WTC11 (cell line): ENCODE measurements around the gene FOXI1. TPM values are rescaled to one million over a fixed set of nuclear protein-coding genes. Genes with fewer than 3 reads are reported as not detected.

Experiments
- ATAC-seq: fragments of 200-7000 bp; cut with Tn5 transposase; 2 replicates; pipeline ENCODE4 v1.10.0; 2021; ENCODE audit warnings: mild to moderate bottlenecking, moderate library complexity
- CTCF ChIA-PET: fragments of 300-600 bp; sonication (Branson Sonifier 250); formaldehyde crosslinking; loops from one replicate; lab custom pipeline; 2021; ENCODE audit warnings: antibody characterized with exemption; lab: Charles Lee
- POLR2A ChIA-PET: fragments of 350-600 bp; sonication (Branson Sonifier 250); formaldehyde crosslinking; loops from one replicate; lab custom pipeline; 2021; ENCODE audit warnings: antibody characterized with exemption; lab: Charles Lee
- DNase-seq: peaks from one replicate; pipeline ENCODE4 v3.0.0; 2021; ENCODE audit warnings: low spot score
- H3K27ac Mint-ChIP-seq: 2 replicates; pipeline ENCODE4 v1.8.0; 2021; ENCODE audit warnings: mixed read lengths
- H3K27me3 Mint-ChIP-seq: 2 replicates; pipeline ENCODE4 v1.8.0; 2021; ENCODE audit warnings: low read depth, mild to moderate bottlenecking, moderate library complexity, mixed read lengths
- H3K36me3 Mint-ChIP-seq: 2 replicates; pipeline ENCODE4 v1.8.0; 2021; ENCODE audit warnings: mixed read lengths
- H3K4me1 Mint-ChIP-seq: 2 replicates; pipeline ENCODE4 v1.8.0; 2022; ENCODE audit warnings: mixed read lengths
- H3K4me3 Mint-ChIP-seq: 2 replicates; pipeline ENCODE4 v1.8.0; 2021; ENCODE audit warnings: mild to moderate bottlenecking, moderate library complexity, mixed read lengths
- H3K9me3 Mint-ChIP-seq: 2 replicates; pipeline ENCODE4 v1.8.0; 2021; ENCODE audit warnings: mixed read lengths
- E2F1 ChIP-seq: sonication (generic); formaldehyde crosslinking; IDR thresholded peaks from 2 replicates; pipeline ENCODE4 v1.8.0; 2022; ENCODE audit warnings: mild to moderate bottlenecking, missing genetic modification reagents
- EMX1 ChIP-seq: fragments of 250-450 bp; sonication (Bioruptor Pico); IDR thresholded peaks from 2 replicates; pipeline ENCODE4 v1.8.0; 2021; ENCODE audit warnings: mild to moderate bottlenecking
- FOXK1 ChIP-seq: sonication (generic); formaldehyde crosslinking; IDR thresholded peaks from 2 replicates; pipeline ENCODE4 v1.8.0; 2022; ENCODE audit warnings: mild to moderate bottlenecking, moderate library complexity, missing genetic modification reagents
- GABPB1 ChIP-seq: sonication (generic); formaldehyde crosslinking; IDR thresholded peaks from 2 replicates; pipeline ENCODE4 v1.8.1; 2023; ENCODE audit warnings: mild to moderate bottlenecking, missing genetic modification reagents
- GTF2I ChIP-seq: fragments of 250-450 bp; sonication (Bioruptor Pico); conservative IDR thresholded peaks from 2 replicates; pipeline ENCODE4 v1.4.0; 2021; ENCODE audit warnings: mild to moderate bottlenecking
- NFATC4 ChIP-seq: fragments of 250-450 bp; sonication (Bioruptor Pico); IDR thresholded peaks from 2 replicates; pipeline ENCODE4 v1.9.0; 2021; ENCODE audit warnings: mild to moderate bottlenecking
- RORB ChIP-seq: fragments of 250-450 bp; sonication (Bioruptor Pico); IDR thresholded peaks from 2 replicates; pipeline ENCODE4 v1.9.0; 2021; ENCODE audit warnings: mild to moderate bottlenecking
- SMAD4 ChIP-seq: sonication (generic); formaldehyde crosslinking; IDR thresholded peaks from 2 replicates; pipeline ENCODE4 v1.8.0; 2022; ENCODE audit warnings: mild to moderate bottlenecking, missing genetic modification reagents
- TEAD4 ChIP-seq: sonication (generic); formaldehyde crosslinking; IDR thresholded peaks from 2 replicates; pipeline ENCODE4 v1.8.0; 2022; ENCODE audit warnings: mild to moderate bottlenecking, missing genetic modification reagents
- ZMAT4 ChIP-seq: fragments of 250-450 bp; sonication (Bioruptor Pico); IDR thresholded peaks from 2 replicates; pipeline ENCODE4 v1.9.0; 2021; ENCODE audit warnings: mild to moderate bottlenecking
- ZNF138 ChIP-seq: sonication (generic); formaldehyde crosslinking; conservative IDR thresholded peaks from 2 replicates; pipeline ENCODE4 v1.8.1; 2022; ENCODE audit warnings: mild to moderate bottlenecking, moderate library complexity, missing genetic modification reagents
- ZNF219 ChIP-seq: sonication (generic); formaldehyde crosslinking; IDR thresholded peaks from 2 replicates; pipeline ENCODE4 v1.8.0; 2023; ENCODE audit warnings: missing genetic modification reagents, mild to moderate bottlenecking, borderline replicate concordance
- ZNF263 ChIP-seq: sonication (generic); formaldehyde crosslinking; IDR thresholded peaks from 2 replicates; pipeline ENCODE4 v1.8.1; 2022; ENCODE audit warnings: low read depth, mild to moderate bottlenecking, moderate library complexity, missing genetic modification reagents
- ZNF281 ChIP-seq: sonication (generic); formaldehyde crosslinking; IDR thresholded peaks from 2 replicates; pipeline ENCODE4 v1.8.0; 2023; ENCODE audit warnings: mild to moderate bottlenecking, missing genetic modification reagents
- ZNF317 ChIP-seq: sonication (generic); formaldehyde crosslinking; IDR thresholded peaks from 2 replicates; pipeline ENCODE4 v1.8.1; 2023; ENCODE audit warnings: low read depth, mild to moderate bottlenecking, moderate library complexity, missing genetic modification reagents, borderline replicate concordance
- ZNF425 ChIP-seq: fragments of 250-450 bp; sonication (Bioruptor Pico); conservative IDR thresholded peaks from 2 replicates; pipeline ENCODE4 v1.9.0; 2021; ENCODE audit warnings: mild to moderate bottlenecking
- total RNA-seq: library from RNA; stranded (reverse); gene quantifications from 3 replicates; pipeline ENCODE4 v1.2.3, GENCODE V29; 2021
- TF ChIP-seq, protein P1 (sequence below): sonication (generic); formaldehyde crosslinking; IDR thresholded peaks from 2 replicates; pipeline ENCODE4 v1.8.0; 2023; ENCODE audit warnings: missing genetic modification reagents
- TF ChIP-seq, protein P2 (sequence below): sonication (generic); formaldehyde crosslinking; IDR thresholded peaks from 2 replicates; pipeline ENCODE4 v1.8.1; 2022; ENCODE audit warnings: low read depth, mild to moderate bottlenecking, moderate library complexity, missing genetic modification reagents, borderline replicate concordance
- TF ChIP-seq, protein P3 (sequence below): sonication (generic); formaldehyde crosslinking; IDR thresholded peaks from 2 replicates; pipeline ENCODE4 v1.8.1; 2022; ENCODE audit warnings: mild to moderate bottlenecking, moderate library complexity, missing genetic modification reagents
- TF ChIP-seq, protein P4 (sequence below): sonication (generic); formaldehyde crosslinking; IDR thresholded peaks from 2 replicates; pipeline ENCODE4 v1.8.1; 2022; ENCODE audit warnings: mild to moderate bottlenecking, missing genetic modification reagents, moderate library complexity, borderline replicate concordance

Gene FOXI1
- total RNA-seq, 1 experiment from 2014 or later = not detected

- TF ChIP-seq ZNF425 (CRISPR knock-in tag) (no peak), EMX1 (CRISPR knock-in tag) (no peak), NFATC4 (CRISPR knock-in tag) (no peak), SMAD4 (CRISPR knock-in tag) (no peak), ZNF138 (CRISPR knock-in tag) (no peak), ZNF219 (no peak), ZNF317 (no peak), TEAD4 (CRISPR knock-in tag) (no peak), GTF2I (CRISPR knock-in tag) (no peak), RORB (CRISPR knock-in tag) (no peak), ZNF263 (CRISPR knock-in tag) (no peak), GABPB1 (CRISPR knock-in tag) (no peak), FOXK1 (CRISPR knock-in tag) (no peak)
- TF ChIP-seq, protein P1, sequence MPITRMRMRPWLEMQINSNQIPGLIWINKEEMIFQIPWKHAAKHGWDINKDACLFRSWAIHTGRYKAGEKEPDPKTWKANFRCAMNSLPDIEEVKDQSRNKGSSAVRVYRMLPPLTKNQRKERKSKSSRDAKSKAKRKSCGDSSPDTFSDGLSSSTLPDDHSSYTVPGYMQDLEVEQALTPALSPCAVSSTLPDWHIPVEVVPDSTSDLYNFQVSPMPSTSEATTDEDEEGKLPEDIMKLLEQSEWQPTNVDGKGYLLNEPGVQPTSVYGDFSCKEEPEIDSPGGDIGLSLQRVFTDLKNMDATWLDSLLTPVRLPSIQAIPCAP = no peak
- TF ChIP-seq, protein P2, sequence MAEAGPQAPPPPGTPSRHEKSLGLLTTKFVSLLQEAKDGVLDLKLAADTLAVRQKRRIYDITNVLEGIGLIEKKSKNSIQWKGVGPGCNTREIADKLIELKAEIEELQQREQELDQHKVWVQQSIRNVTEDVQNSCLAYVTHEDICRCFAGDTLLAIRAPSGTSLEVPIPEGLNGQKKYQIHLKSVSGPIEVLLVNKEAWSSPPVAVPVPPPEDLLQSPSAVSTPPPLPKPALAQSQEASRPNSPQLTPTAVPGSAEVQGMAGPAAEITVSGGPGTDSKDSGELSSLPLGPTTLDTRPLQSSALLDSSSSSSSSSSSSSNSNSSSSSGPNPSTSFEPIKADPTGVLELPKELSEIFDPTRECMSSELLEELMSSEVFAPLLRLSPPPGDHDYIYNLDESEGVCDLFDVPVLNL (CRISPR knock-in tag) = no peak
- TF ChIP-seq, protein P3, sequence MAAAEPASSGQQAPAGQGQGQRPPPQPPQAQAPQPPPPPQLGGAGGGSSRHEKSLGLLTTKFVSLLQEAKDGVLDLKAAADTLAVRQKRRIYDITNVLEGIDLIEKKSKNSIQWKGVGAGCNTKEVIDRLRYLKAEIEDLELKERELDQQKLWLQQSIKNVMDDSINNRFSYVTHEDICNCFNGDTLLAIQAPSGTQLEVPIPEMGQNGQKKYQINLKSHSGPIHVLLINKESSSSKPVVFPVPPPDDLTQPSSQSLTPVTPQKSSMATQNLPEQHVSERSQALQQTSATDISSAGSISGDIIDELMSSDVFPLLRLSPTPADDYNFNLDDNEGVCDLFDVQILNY (CRISPR knock-in tag) = no peak
- TF ChIP-seq, all 79 proteins: peak for 0
These were observed 25.5 kb downstream of the FOXI1 start (continued) for GRCh38 chr5:170131235-170131634.

DNA sequence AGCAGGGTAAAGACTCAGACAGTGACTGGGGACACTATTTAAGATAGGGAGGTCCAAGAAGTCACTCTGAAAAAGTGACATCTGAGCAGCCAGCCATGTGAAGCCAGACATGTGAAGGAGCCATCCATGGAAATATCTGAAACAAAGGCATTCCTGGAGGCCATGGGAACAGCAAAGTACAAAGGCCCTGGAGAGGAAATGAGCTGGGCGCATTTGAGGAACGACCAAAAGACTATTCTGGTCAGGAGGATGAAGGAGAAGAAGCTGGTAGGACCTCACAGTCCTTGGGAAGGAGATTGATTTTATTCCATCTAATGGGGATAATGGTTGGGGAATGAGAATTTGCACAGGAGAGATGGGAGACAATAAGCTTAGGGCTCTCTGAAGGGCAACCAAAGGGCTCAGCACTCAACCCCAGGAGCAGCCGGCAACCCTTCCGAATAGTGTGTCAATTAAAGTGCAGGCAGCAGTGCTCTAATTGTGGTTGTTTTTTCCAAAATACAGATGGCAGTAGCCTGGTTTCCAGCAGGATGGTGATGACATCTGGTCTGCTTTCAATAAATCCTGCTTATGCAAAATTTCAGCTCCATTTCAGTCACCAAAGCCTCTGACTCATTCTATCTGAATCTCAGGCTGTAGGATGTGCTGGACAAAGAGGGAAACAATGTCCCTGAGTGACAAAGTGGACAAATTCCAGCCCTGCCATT lies 26.7 kb downstream of the FOXI1 start:
- TF ChIP-seq ZNF317 = no peak
- TF ChIP-seq ZMAT4 (CRISPR knock-in tag) = no peak
- TF ChIP-seq, protein P4, sequence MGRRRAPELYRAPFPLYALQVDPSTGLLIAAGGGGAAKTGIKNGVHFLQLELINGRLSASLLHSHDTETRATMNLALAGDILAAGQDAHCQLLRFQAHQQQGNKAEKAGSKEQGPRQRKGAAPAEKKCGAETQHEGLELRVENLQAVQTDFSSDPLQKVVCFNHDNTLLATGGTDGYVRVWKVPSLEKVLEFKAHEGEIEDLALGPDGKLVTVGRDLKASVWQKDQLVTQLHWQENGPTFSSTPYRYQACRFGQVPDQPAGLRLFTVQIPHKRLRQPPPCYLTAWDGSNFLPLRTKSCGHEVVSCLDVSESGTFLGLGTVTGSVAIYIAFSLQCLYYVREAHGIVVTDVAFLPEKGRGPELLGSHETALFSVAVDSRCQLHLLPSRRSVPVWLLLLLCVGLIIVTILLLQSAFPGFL (CRISPR knock-in tag) = no peak
- TF ChIP-seq E2F1 (CRISPR knock-in tag) = no peak
- TF ChIP-seq ZNF281 = no peak
- TF ChIP-seq, all 79 proteins: peak for 0
- H3K4me1 Mint-ChIP-seq = no peaks in the 10 kb centered on the region
- no peak overlapping the region for H3K27ac Mint-ChIP-seq

More for the DNA sequence above, 26.7 kb downstream of the FOXI1 start:
- Mint-ChIP-seq H3K4me3 (no peak overlapping the region), H3K9me3 (no peaks in the 10 kb centered on the region; the same call in 1 of the 2 replicates), H3K27me3 (no peaks in the 10 kb centered on the region), H3K36me3 (no peaks in the 10 kb centered on the region)
- DNase-seq (no peak), ATAC-seq (no peak)
- ChIA-PET POLR2A (no interaction called here), CTCF (interaction anchor here (0.8 kb wide), 1 partner anchor 62 kb away, joined by 3 read pairs; no protein-coding TSS in a partner anchor)
